Forelimb muscle (tissue), 1 donor: ENCODE measurements around the gene NLRP4. TPM values are rescaled to one million over a fixed set of nuclear protein-coding genes. Genes with fewer than 3 reads are reported as not detected.
"Not testable (repeated sequence)": the region's sequence is repeated elsewhere in the genome, so short reads cannot be mapped to it uniquely, and the experiment has no call there.

Experiments used
- DNase-seq: peaks from one replicate; pipeline ENCODE4 v3.0.0-alpha.2; 2013; ENCODE audit warnings: low read depth
- polyA plus RNA-seq: library from polyadenylated mRNA; unstranded; fragments of 120-200 nt; gene quantifications from one replicate; pipeline ENCODE4 v1.2.1, GENCODE V29; 2013; ENCODE audit not compliant: insufficient read length

NLRP4 gene
- polyA plus RNA-seq, 1 donor, result not detected

DNA sequence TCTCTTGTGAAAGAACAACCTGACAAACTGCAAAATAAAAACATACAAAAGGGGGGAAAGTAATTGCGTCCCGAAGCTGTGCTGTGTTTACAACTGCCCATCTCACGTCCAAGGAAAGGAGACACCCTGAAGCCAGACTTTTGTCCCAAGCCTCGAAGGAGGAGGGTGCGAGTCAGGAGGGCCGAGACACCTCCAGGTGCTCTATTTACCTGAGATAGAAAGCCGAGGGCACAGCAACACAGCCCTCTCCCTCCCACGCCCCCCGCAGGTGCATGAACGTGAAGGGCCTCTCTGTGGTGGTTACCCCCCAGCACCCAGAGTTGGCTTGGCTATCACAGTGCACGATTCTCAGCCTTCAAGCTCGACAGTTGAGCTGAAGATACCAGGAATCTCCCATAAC lies 62.6 kb downstream of the NLRP4 start:
- DNase-seq, result no peak

DNA sequence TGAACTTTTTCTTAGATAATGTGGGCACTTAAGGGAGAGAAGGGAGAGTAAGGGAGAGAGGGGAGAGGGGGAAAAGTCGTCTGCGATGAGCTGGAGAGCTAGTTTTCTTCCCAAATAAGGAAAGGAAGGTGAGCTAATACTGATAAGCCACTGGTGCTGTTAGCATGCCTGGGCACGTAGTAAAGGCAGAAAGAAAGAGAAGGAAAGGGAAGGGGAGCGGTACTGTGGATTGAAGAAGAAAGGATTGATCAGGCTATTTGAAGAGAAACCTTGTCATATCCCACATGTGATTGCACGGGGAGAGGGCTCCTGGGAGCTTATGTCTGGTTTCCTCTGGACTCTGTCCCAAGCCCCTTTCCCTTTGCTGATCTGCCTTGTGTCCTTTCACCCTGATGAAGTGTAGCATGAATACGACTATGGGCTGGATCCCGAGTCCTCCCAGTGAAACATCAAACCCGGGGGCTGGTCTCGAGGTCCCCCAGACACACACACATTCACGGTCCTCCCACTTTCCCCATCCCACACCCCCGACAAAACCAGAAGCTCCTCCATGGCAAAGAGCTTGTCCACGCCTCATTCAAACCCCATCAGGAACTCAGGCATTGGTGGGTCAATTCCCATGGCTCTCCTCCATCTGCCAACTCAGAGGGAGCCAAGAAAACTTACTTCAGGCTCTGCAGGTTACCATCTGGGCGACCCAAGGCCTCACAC lies 65.2 kb downstream of the NLRP4 start:
- DNase-seq, result no peak

DNA sequence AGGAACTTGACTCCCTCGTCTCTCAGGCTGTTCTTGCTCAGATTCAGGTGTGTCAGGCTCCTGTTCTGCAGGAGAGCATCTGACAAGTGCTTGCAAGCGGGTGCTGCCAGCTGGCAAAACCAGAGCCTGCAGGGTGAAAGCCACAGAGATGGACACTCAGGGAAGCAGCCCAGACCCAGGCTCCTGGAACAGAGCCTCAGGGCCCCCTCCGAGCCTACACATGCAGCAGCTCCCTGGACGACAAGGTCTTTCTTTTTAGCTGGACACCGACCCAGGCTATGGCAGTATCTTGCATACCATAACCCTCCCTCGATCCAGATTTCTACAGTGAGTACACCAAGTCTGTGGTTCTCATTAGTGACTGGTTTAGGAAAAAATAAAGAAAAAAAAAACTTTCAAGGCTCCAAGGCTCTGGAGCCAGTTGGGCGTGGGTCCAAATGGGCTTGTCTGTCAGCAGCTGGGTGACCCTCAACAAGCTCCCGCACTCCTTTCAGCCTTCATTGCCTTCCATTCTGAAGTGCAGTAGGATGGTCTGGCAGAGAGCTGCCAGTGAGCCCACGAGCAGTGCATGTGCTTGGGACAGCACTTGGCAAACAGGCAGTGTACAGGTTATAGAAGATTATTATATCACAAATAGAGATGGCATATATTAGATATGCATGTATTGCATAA lies 65.9 kb downstream of the NLRP4 start:
- no peak for DNase-seq

DNA sequence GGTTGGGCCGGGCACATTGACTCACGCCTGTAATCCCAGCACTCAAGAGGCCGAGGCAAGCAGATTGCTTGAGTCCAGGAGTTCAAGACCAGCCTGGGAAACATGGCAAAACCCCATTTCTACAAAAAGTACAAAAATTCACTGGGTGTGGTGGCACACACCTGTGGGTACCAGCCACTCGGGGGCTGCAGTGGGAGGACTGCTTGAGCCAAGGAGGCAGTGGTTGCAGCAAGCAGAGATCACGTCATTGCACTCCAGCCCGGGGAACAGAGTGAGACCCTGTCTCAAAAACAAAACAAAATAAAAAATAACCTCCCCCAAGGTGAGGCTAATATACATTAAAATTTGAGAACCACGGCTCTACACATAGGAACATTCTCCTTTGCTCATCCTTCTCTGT lies 70.9 kb downstream of the NLRP4 start:
- no peak for DNase-seq

DNA sequence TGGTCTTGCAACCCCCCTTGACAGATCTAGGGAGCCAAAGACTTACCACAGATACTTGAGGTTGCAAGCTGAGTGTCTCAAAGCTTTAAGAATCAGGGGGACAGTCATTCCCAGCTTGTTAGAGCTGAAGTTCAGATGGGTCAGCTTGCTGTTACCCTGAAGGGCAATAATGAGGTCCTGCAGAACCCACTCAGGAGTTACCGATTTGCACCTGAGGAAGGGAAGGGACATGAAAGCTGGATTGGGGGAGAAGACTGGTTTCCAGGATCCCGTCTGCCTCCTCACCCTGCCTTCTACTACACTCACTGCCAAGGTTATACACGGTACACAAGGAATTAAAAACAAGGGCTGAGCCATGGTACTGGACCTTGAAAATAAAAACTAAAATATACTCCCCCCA lies 71.4 kb downstream of the NLRP4 start:
- DNase-seq, result no peak

DNA sequence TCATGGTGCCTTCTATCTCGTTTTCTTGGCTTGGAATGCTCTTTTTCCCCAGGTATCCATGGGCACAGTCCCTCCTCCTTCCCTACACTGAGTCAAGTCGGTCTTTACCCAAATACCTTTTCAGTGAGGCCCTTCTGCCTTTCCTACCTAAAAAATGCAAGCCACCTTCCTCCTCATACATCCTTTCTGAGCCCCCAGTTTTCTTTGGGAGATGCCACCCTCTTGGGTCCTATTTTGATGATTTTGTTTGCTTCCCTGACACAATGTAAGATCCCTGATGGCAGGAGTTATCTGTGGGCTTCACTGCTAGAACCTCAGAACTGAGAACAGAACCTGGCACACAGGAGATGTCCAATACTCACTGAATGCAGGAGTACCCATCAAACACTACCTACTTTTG lies 73.5 kb downstream of the NLRP4 start:
- no peak for DNase-seq

DNA sequence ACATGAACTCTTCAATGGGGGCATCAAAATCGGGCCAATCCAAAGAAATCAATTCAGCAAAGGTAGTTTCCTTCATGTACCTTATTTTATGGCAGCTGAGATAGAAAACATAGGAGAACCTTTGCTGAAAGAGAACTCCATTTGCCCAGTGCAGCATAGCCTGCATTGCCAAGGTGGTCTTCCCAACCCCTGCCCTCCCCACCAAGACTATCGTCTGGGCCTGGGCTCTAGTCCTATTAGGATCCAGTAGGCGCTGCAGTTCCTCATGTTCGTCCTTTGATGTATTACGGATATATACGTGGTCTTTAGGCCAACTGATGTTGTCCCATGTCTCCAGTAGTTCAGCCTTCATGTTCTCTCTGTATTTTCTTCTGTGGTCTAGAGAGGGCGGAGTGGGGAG lies 76.6 kb downstream of the NLRP4 start:
- no peak for DNase-seq

DNA sequence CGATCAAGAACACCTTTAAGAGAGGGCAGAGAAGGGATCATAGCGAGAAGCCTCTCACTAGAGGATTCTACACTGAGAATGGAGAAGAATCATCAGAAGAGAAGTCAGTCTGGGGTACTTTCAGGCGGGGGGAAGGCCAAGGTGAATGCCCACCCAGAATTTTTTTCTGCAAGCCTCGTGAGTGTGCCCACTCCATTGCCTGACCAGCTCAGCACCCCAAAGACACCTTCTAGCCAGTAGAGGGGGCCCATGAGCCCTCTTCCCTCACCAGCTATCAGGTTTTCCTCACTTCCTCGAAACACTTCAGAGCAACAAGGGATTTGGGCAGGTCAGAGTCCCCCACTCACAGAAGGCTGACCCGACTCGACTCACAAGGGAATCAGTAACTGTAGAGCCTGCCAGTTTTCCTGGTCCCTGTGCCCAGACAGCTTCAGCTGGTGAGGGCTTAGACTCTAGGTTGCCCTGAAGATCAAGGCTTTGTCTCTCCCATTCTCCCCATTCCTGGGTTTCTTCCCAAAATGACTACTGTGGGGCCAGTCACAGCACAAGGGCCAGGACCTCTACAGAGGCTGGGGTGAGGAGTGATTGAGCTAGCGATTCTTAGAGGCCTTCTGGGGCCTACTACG lies 77.4 kb downstream of the NLRP4 start:
- no peak for DNase-seq

DNA sequence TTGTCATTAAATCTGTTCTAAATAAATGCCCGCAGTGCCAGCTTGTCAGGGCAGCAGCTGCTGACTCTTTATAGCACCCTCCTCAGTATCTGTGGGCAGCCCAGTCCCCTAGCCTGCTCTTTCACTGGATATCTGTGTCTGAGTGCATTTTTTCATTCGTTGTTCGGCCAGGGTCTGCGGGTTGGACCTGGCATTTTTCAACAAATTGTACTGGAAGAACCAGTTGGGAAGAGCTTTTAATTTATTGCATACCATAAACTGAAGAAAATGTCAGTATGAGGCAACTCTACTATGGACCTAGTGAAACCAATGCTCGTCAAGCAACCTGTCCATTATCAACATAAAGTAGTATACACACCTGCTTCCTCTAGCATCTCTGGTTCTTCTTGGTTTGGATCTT lies 87.2 kb downstream of the NLRP4 start:
- DNase-seq, result no peak

DNA sequence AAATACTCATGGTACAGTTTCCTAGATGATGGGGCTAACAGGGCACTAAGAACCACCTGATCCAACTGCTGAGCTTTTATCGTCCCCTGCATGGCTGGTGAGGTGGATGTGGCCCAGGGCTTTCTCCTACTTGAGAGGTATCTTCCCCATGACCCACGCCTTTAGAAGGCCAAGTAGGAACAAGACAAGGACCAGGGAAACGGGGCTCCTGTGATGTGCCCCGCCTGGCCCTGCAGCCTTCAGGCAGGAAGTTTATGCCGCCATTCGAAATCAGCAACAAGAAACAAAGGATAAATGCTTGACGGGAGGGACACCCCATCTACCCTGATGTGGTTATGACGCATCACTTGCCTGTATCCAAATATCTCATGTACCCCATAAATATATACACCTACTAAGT lies 91.7 kb downstream of the NLRP4 start:
- DNase-seq, result no peak

DNA sequence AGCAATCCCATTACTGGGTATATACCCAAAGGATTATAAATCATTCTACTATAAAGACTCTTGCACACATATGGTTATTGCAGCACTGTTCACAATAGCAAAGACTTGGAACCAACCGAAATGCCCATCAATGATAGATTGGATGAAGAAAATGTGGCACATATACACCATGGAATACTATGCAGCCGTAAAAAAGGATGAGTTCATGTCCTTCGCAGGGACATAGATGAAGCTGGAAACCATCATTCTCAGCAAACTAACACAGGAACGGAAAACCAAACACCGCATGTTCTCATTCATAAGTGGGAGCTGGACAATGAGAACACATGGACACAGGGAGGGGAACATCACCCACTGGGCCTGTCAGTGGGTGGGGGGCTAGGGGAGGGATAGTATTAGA lies 92.9 kb downstream of the NLRP4 start:
- not testable (repeated sequence) for DNase-seq

DNA sequence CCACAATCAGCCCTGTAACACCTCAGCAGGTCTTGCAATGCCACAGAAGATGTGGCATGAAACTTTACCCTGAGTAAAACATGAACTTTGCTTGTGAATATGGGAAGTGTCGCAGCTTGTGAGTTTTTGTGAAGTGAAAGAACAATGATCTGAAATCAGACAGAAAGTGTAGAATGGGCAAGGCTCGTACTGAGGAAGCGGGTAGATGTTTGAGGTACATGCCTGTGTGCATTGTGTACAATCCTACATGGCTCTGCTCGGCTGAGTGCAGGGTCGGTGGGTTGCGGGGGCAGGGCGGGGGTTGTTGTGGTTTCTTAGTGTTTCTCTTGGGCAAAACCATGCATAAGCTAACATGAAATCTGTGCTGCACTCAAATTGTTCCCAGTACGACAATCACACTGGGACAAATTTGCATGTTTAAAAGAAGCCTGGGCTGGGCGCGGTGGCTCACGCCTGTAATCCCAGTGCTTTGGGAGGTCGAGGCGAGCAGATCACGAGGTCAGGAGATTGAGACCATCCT lies 94.7 kb downstream of the NLRP4 start:
- DNase-seq, result no peak

Other genes starting within 250 kb of the NLRP4 start
- 11.1 TPM for gene FIZ1, start 237.0 kb upstream of the NLRP4 start, polyA plus RNA-seq
- 10.0 TPM for gene ZNF524, start 236.3 kb upstream of the NLRP4 start, polyA plus RNA-seq
- gene ZNF865, start 230.9 kb upstream of the NLRP4 start, polyA plus RNA-seq, result 7.6 TPM
- gene ZNF784, start 212.0 kb upstream of the NLRP4 start, polyA plus RNA-seq, result 10.0 TPM
- 19.9 TPM for gene ZNF580, start 195.5 kb upstream of the NLRP4 start, polyA plus RNA-seq
- gene ZNF581, start 192.9 kb upstream of the NLRP4 start, polyA plus RNA-seq, result 30.1 TPM
- 15.1 TPM for gene CCDC106, start 188.3 kb upstream of the NLRP4 start, polyA plus RNA-seq
- 110 TPM for gene U2AF2, start 181.5 kb upstream of the NLRP4 start, polyA plus RNA-seq
- 82.6 TPM for gene EPN1, start 161.3 kb upstream of the NLRP4 start, polyA plus RNA-seq
- gene NLRP9, start 98.1 kb upstream of the NLRP4 start, polyA plus RNA-seq, result not detected
- gene RFPL4A, start 77.4 kb upstream of the NLRP4 start, polyA plus RNA-seq, result 2.0 TPM
- 0.63 TPM for gene RFPL4AL1, start 67.4 kb upstream of the NLRP4 start, polyA plus RNA-seq
- not detected for gene NLRP11, start 4.5 kb upstream of the NLRP4 start, polyA plus RNA-seq
- gene NLRP13, start 95.8 kb downstream of the NLRP4 start, polyA plus RNA-seq, result not detected
- gene NLRP8, start 111.3 kb downstream of the NLRP4 start, polyA plus RNA-seq, result not detected
- gene NLRP5, start 150.2 kb downstream of the NLRP4 start, polyA plus RNA-seq, result not detected